B cell (primary cell): ENCODE data around the gene GLIPR2. TPM values are rescaled to one million over a fixed set of nuclear protein-coding genes. Genes with fewer than 3 reads are reported as not detected.

Source experiments
- ATAC-seq: fragments of 200-7000 bp; cut with Tn5 transposase; one replicate; pipeline ENCODE4 v1.10.0; 2021; ENCODE audit warnings: low read depth, mild to moderate bottlenecking, moderate number of reproducible peaks, moderate library complexity
- CTCF ChIA-PET: fragments of 350-600 bp; sonication (Branson Sonifier 250); formaldehyde crosslinking; loops from one replicate; lab custom pipeline; 2021; ENCODE audit warnings: antibody characterized with exemption, inconsistent platforms; lab: Charles Lee
- POLR2A ChIA-PET: fragments of 350-600 bp; sonication (Branson Sonifier 250); formaldehyde crosslinking; loops from one replicate; lab custom pipeline; 2021; ENCODE audit warnings: antibody characterized with exemption; lab: Charles Lee
- DNase-seq: peaks from one replicate; pipeline ENCODE4 v3.0.0; 2013
- H2AFZ ChIP-seq: 2 replicates; pipeline ENCODE4 v1.6.1; 2012; ENCODE audit warnings: mild to moderate bottlenecking, low read depth, low read length; ENCODE audit not compliant: insufficient read depth, poor library complexity, severe bottlenecking
- H3K27ac ChIP-seq, 2 donors: 1 replicate in 1 of 2; 2 replicates in 1 of 2; pipeline ENCODE4 v1.5.1; 2012 to 2013; ENCODE audit warnings: low read length in 2 of 2, mild to moderate bottlenecking in 2 of 2, moderate library complexity in 1 of 2
- H3K27me3 ChIP-seq, 4 experiments: fragments of 200-600 bp in 1 of 4; sonication (generic) in 1 of 4; replicated peaks in 1 of 4; 1 replicate in 2 of 4; 2 replicates in 2 of 4; pipeline versions ENCODE4 v1.6.1 to v1.7.0; 2013 to 2016; ENCODE audit warnings: low read length in 3 of 4, mild to moderate bottlenecking in 2 of 4, mixed read lengths in 1 of 4, moderate library complexity in 1 of 4; ENCODE audit not compliant: insufficient read depth in 4 of 4, control insufficient read depth in 3 of 4; ENCODE audit errors: control extremely low read depth in 1 of 4
- H3K36me3 ChIP-seq, 2 experiments: replicated peaks in 1 of 2; 1 replicate in 1 of 2; 2 replicates in 1 of 2; pipeline versions ENCODE4 v1.6.1 to v1.7.1; 2013; ENCODE audit warnings: low read length in 1 of 2; ENCODE audit not compliant: insufficient read depth in 2 of 2, control insufficient read depth in 1 of 2; ENCODE audit errors: control extremely low read depth in 1 of 2, extremely low read depth in 1 of 2
- H3K4me1 ChIP-seq, 2 donors: fragments of 200-600 bp in 1 of 2; sonication (generic) in 1 of 2; 1 replicate in 1 of 2; 2 replicates in 1 of 2; pipeline versions ENCODE4 v1.5.1 to v1.6.1; 2013 to 2017; ENCODE audit warnings: low read length in 2 of 2; ENCODE audit not compliant: control insufficient read depth in 2 of 2, insufficient read depth in 2 of 2
- H3K4me2 ChIP-seq: replicated peaks from 2 replicates; pipeline ENCODE3; 2012; ENCODE audit warnings: mild to moderate bottlenecking, low read depth, low read length; ENCODE audit not compliant: poor library complexity, severe bottlenecking
- H3K4me3 ChIP-seq, 5 experiments: fragments of 200-600 bp in 1 of 5; sonication (generic) in 1 of 5; 1 replicate in 3 of 5; 2 replicates in 2 of 5; pipeline versions ENCODE4 v1.5.1 to v1.7.0; 2011 to 2016; ENCODE audit warnings: low read length in 4 of 5, mild to moderate bottlenecking in 4 of 5, low read depth in 2 of 5, control low read depth in 1 of 5, moderate library complexity in 1 of 5; ENCODE audit not compliant: insufficient read depth in 1 of 5; ENCODE audit errors: control extremely low read depth in 1 of 5, extremely low read depth in 1 of 5
- H3K79me2 ChIP-seq: fragments of 200-600 bp; sonication (generic); one replicate; pipeline ENCODE4 v1.6.0; 2016; ENCODE audit warnings: low read length; ENCODE audit not compliant: control insufficient read depth, insufficient read depth
- H3K9ac ChIP-seq: fragments of 200-600 bp; sonication (generic); 2 replicates; pipeline ENCODE4 v1.6.1; 2017; ENCODE audit warnings: mild to moderate bottlenecking, low read length, moderate library complexity
- H3K9me3 ChIP-seq, 3 donors: one replicate each; pipeline versions ENCODE4 v1.6.1 to v1.7.1; 2013; ENCODE audit warnings: low read length in 2 of 3; ENCODE audit not compliant: control insufficient read depth in 2 of 3, insufficient read depth in 1 of 3; ENCODE audit errors: control extremely low read depth in 1 of 3
- H4K20me1 ChIP-seq: 2 replicates; pipeline ENCODE4 v1.6.0; 2012; ENCODE audit warnings: mild to moderate bottlenecking, low read length; ENCODE audit not compliant: insufficient read depth, control insufficient read depth, poor library complexity, severe bottlenecking
- H3K27ac Mint-ChIP-seq: one replicate; pipeline ENCODE4 v1.8.0; 2021; ENCODE audit warnings: mixed read lengths
- H3K27me3 Mint-ChIP-seq: one replicate; pipeline ENCODE4 v1.8.0; 2021; ENCODE audit warnings: mixed read lengths
- H3K4me1 Mint-ChIP-seq: one replicate; pipeline ENCODE4 v1.8.0; 2021; ENCODE audit warnings: mixed read lengths
- H3K4me3 Mint-ChIP-seq: one replicate; pipeline ENCODE4 v1.8.0; 2021; ENCODE audit warnings: mixed read lengths
- H3K9me3 Mint-ChIP-seq: one replicate; pipeline ENCODE4 v1.8.0; 2022; ENCODE audit warnings: mixed read lengths; ENCODE audit not compliant: insufficient read depth
- EZH2 ChIP-seq: IDR thresholded peaks from 2 replicates; pipeline ENCODE4 v1.6.1; 2012; ENCODE audit warnings: borderline replicate concordance, low read depth, mild to moderate bottlenecking, moderate library complexity, low read length; ENCODE audit not compliant: insufficient read depth, poor library complexity, severe bottlenecking
- WGBS: methylation state at CpG from one replicate; pipeline ENCODE4 v1.1.5; 2013; ENCODE audit warnings: missing lambda C conversion rate; ENCODE audit not compliant: insufficient coverage; 5-methylcytosine and 5-hydroxymethylcytosine counted together
- intact Hi-C: fragments of 100-400 bp; cut with micrococcal nuclease; formaldehyde crosslinking; loops from one replicate; pipeline ENCODE4 v1.10.0; 2022
- polyA plus RNA-seq: library from polyadenylated mRNA; depleted of rRNA; stranded (reverse); fragments of >200 nt; gene quantifications from 2 replicates; pipeline ENCODE4 v1.2.3, GENCODE V29; 2012
- total RNA-seq, 2 donors: library from RNA; stranded (reverse); fragments of 120-200 nt in 1 of 2; gene quantifications; 1 replicate in 1 of 2; 2 replicates in 1 of 2; pipeline versions ENCODE4 v1.2.3 to v1.2.4, GENCODE V29; 2013 to 2022
- TF ChIP-seq, protein P1 (sequence below): fragments of 200-600 bp; IDR thresholded peaks from one replicate; pipeline ENCODE4 v1.8.0; 2022; ENCODE audit warnings: antibody characterized with exemption, mild to moderate bottlenecking

The GLIPR2 gene
- total and polyA plus RNA-seq, 2 donors (not counting 1 experiment from before 2014, with no cell fraction given): 13.7 to 14.6 TPM

- ChIA-PET POLR2A (no interaction called here), CTCF (no interaction called here)
Measured at GRCh38 chr9:36211510-36211909, 75.0 kb downstream of the GLIPR2 start.

DNA sequence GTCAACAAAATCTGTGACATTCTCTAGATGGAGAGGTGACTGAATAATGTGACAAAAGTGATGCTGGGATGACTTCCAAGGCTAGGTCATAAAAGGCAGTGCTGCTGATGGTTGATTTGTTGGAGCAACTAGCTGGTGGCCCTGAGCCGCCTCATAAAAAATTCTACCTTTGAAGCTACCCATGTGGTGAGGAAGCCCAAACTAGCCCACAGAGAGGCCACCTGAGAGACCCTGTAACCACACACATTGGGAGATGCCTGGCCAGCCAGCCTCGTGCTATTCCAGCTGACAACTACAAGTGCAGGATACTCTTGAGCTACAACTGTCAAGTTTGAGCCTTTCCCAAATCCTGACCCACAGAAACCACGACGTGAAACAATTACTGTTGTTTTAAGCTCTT lies 76.9 kb downstream of the GLIPR2 start:
- no peak overlapping the region for H3K4me3 ChIP-seq
- Mint-ChIP-seq H3K27me3 (no peaks in the 10 kb centered on the region), H3K27ac (no peak overlapping the region), H3K9me3 (no peaks in the 10 kb centered on the region), H3K4me1 (peaks cover 13% of the 10 kb centered on the region), H3K4me3 (no peak overlapping the region)
- no peak overlapping the region for H3K27ac ChIP-seq
- POLR2A ChIA-PET: interaction anchor here (0.6 kb wide), 1 partner anchor 9 kb away, joined by 6 read pairs; no protein-coding TSS in a partner anchor
- H3K9ac ChIP-seq: no peak overlapping the region
- H3K36me3 ChIP-seq: peaks cover 0 to 79% of the 10 kb centered on the region in 2 experiments
- TF ChIP-seq, protein P1, sequence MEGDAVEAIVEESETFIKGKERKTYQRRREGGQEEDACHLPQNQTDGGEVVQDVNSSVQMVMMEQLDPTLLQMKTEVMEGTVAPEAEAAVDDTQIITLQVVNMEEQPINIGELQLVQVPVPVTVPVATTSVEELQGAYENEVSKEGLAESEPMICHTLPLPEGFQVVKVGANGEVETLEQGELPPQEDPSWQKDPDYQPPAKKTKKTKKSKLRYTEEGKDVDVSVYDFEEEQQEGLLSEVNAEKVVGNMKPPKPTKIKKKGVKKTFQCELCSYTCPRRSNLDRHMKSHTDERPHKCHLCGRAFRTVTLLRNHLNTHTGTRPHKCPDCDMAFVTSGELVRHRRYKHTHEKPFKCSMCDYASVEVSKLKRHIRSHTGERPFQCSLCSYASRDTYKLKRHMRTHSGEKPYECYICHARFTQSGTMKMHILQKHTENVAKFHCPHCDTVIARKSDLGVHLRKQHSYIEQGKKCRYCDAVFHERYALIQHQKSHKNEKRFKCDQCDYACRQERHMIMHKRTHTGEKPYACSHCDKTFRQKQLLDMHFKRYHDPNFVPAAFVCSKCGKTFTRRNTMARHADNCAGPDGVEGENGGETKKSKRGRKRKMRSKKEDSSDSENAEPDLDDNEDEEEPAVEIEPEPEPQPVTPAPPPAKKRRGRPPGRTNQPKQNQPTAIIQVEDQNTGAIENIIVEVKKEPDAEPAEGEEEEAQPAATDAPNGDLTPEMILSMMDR: no peak
- TF ChIP-seq EZH2: no peak
- H4K20me1 ChIP-seq: peaks cover 47% of the 10 kb centered on the region
- no peaks in the 10 kb centered on the region for H3K9me3 ChIP-seq
- CTCF ChIA-PET: interaction anchor here (1.2 kb wide), 1 partner anchor 1179 kb away, joined by 3 read pairs; no protein-coding TSS in a partner anchor
- 100% methylated on average over 2 of the region's 4 CpGs for WGBS
- H3K27me3 ChIP-seq: no peaks in the 10 kb centered on the region
- H3K79me2 ChIP-seq: peaks cover 22% of the 10 kb centered on the region
- no peak for ATAC-seq
- intact Hi-C loops: no loop called here
- H3K4me2 ChIP-seq: no peak overlapping the region
- DNase-seq: no peak
- H2AFZ ChIP-seq: no peak overlapping the region
- no peaks in the 10 kb centered on the region for H3K4me1 ChIP-seq

More at GRCh38 chr9:36211510-36211909, 75.0 kb downstream of the GLIPR2 start:
- Mint-ChIP-seq H3K4me1 (peaks cover 10% of the 10 kb centered on the region), H3K4me3 (no peak overlapping the region), H3K27me3 (no peaks in the 10 kb centered on the region), H3K9me3 (no peaks in the 10 kb centered on the region), H3K27ac (no peak overlapping the region)
- 96% methylated on average over 6 of the region's 7 CpGs for WGBS
- H3K4me1 ChIP-seq: no peaks in the 10 kb centered on the region
- no peak overlapping the region for H3K9ac ChIP-seq
- no peak for DNase-seq
- intact Hi-C loops: no loop called here
- no peak for TF ChIP-seq EZH2
- TF ChIP-seq, protein P1: no peak
- H3K36me3 ChIP-seq: peaks cover 0 to 82% of the 10 kb centered on the region in 2 experiments
- ATAC-seq: no peak
- H3K9me3 ChIP-seq: no peaks in the 10 kb centered on the region
- no peak overlapping the region for H3K4me2 ChIP-seq
- H3K4me3 ChIP-seq: no peak overlapping the region
- peaks cover 41% of the 10 kb centered on the region for H3K79me2 ChIP-seq
- no peak overlapping the region for H3K27ac ChIP-seq
- H2AFZ ChIP-seq: no peak overlapping the region
- no peaks in the 10 kb centered on the region for H3K27me3 ChIP-seq
- peaks cover 66% of the 10 kb centered on the region for H4K20me1 ChIP-seq

Other genes with a start within 250 kb of the GLIPR2 start
- not detected in 2 replicates for gene HRCT1, start 230.5 kb upstream of the GLIPR2 start, total RNA-seq
- gene HRCT1, start 230.5 kb upstream of the GLIPR2 start, polyA plus RNA-seq: not detected in 2 replicates
- not detected in 2 replicates for gene SPAAR, start 227.2 kb upstream of the GLIPR2 start, total RNA-seq
- gene SPAAR, start 227.2 kb upstream of the GLIPR2 start, polyA plus RNA-seq: not detected in 2 replicates
- not detected in 2 replicates for gene OR2S2, start 178.6 kb upstream of the GLIPR2 start, total RNA-seq
- 0.17 TPM in 1 of 2 replicates, not detected in the other for gene OR2S2, start 178.6 kb upstream of the GLIPR2 start, polyA plus RNA-seq
- gene RECK, start 99.8 kb upstream of the GLIPR2 start, total RNA-seq: 7.7 and 7.9 TPM in 2 replicates
- gene RECK, start 99.8 kb upstream of the GLIPR2 start, polyA plus RNA-seq: 4.9 and 5.6 TPM in 2 replicates
- not detected in 2 replicates for gene CCIN, start 32.7 kb downstream of the GLIPR2 start, total RNA-seq
- gene CCIN, start 32.7 kb downstream of the GLIPR2 start, polyA plus RNA-seq: 0.15 and 0.50 TPM in 2 replicates
- gene CLTA, start 54.2 kb downstream of the GLIPR2 start, total RNA-seq: 71.0 and 73.0 TPM in 2 replicates
- 31.4 and 32.3 TPM in 2 replicates for gene CLTA, start 54.2 kb downstream of the GLIPR2 start, polyA plus RNA-seq
- gene GNE, start 121.7 kb downstream of the GLIPR2 start, total RNA-seq: 20.6 and 21.6 TPM in 2 replicates
- 8.3 and 13.6 TPM in 2 replicates for gene GNE, start 121.7 kb downstream of the GLIPR2 start, polyA plus RNA-seq